SJSA1 (cell line): ENCODE results near the gene TMEM250. TPM values are rescaled to one million over a fixed set of nuclear protein-coding genes. Genes with fewer than 3 reads are reported as not detected.

Experiments used
- DNase-seq, 2 experiments: peaks; one replicate each; pipeline ENCODE4 v3.0.0-alpha.2; 2015 to 2020; ENCODE audit warnings: low spot score in 2 of 2, low read depth in 1 of 2
- H3K27ac ChIP-seq: fragments of 250-450 bp; sonication (Bioruptor Pico); 2 replicates; pipeline ENCODE4 v1.5.1; 2020; ENCODE audit warnings: mild to moderate bottlenecking, moderate library complexity
- H3K27me3 ChIP-seq: fragments of 250-450 bp; sonication (Bioruptor Pico); replicated peaks from 2 replicates; pipeline ENCODE4 v1.5.1; 2020; ENCODE audit warnings: mild to moderate bottlenecking, moderate library complexity
- H3K36me3 ChIP-seq: fragments of 250-450 bp; sonication (Bioruptor Pico); 2 replicates; pipeline ENCODE4 v1.5.1; 2020; ENCODE audit warnings: mild to moderate bottlenecking
- H3K4me1 ChIP-seq: fragments of 250-450 bp; sonication (Bioruptor Pico); replicated peaks from 2 replicates; pipeline ENCODE4 v1.6.1; 2021; ENCODE audit warnings: mild to moderate bottlenecking
- H3K4me3 ChIP-seq: fragments of 250-450 bp; sonication (Bioruptor Pico); 2 replicates; pipeline ENCODE4 v1.5.1; 2020; ENCODE audit warnings: mild to moderate bottlenecking
- H3K9me3 ChIP-seq: fragments of 250-450 bp; sonication (Bioruptor Pico); replicated peaks from 2 replicates; pipeline ENCODE4 v1.5.1; 2020; ENCODE audit warnings: mild to moderate bottlenecking
- total RNA-seq: library from RNA; depleted of rRNA; stranded (reverse); fragments of >200 nt; shearing (Covaris generic); gene quantifications from 2 replicates; pipeline ENCODE4 v1.2.3, GENCODE V29; 2014

TMEM250 gene
- total RNA-seq, 1 experiment from 2014 or later, result 27.8 TPM

GRCh38 chr9:136086951-136087740 is 31.5 kb downstream of the TMEM250 start:
- Histone ChIP-seq H3K9me3 (no peaks in the 10 kb centered on the region), H3K4me3 (no peak overlapping the region), H3K27me3 (no peaks in the 10 kb centered on the region), H3K36me3 (peaks cover 4% of the 10 kb centered on the region; the same call in 1 of the 2 replicates), H3K27ac (no peak overlapping the region), H3K4me1 (peaks cover 18% of the 10 kb centered on the region)
- DNase-seq, result no peak

GRCh38 chr9:136086213-136086881 is 32.3 kb downstream of the TMEM250 start:
- peaks cover 15% of the 10 kb centered on the region for H3K4me1 ChIP-seq
- no peaks in the 10 kb centered on the region for H3K9me3 ChIP-seq
- DNase-seq, result no peak
- 0 out of 2 replicates have a peak, but pooled peaks cover 1% of the 10 kb centered on the region for H3K36me3 ChIP-seq
- H3K27me3 ChIP-seq, result no peaks in the 10 kb centered on the region
- no peak overlapping the region for H3K27ac ChIP-seq
- no peak overlapping the region for H3K4me3 ChIP-seq

DNA sequence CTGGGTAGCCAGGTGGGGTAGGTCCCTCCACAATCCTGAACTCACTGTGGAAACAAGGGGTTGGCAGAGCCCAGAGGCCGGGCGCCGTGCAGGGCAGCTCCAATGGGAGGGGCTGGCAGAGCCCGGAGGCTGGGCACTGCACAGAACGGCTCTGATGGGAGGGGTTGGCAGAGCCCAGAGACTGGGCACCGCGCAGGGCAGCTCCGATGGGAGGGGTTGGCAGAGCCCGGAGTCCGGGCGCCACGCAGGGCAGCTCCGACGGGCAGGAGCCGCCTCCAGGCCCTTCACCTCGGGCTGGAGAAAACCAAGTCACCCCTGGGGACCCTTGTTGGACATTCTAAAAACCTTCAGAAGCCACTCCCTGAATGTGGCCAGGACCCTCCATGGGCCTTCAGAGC is 32.9 kb downstream of the TMEM250 start:
- DNase-seq, result no peak
- Histone ChIP-seq H3K4me1 (peaks cover 10% of the 10 kb centered on the region), H3K9me3 (no peaks in the 10 kb centered on the region), H3K27ac (no peak overlapping the region), H3K27me3 (no peaks in the 10 kb centered on the region), H3K4me3 (no peak overlapping the region), H3K36me3 (no peaks in the 10 kb centered on the region)

DNA sequence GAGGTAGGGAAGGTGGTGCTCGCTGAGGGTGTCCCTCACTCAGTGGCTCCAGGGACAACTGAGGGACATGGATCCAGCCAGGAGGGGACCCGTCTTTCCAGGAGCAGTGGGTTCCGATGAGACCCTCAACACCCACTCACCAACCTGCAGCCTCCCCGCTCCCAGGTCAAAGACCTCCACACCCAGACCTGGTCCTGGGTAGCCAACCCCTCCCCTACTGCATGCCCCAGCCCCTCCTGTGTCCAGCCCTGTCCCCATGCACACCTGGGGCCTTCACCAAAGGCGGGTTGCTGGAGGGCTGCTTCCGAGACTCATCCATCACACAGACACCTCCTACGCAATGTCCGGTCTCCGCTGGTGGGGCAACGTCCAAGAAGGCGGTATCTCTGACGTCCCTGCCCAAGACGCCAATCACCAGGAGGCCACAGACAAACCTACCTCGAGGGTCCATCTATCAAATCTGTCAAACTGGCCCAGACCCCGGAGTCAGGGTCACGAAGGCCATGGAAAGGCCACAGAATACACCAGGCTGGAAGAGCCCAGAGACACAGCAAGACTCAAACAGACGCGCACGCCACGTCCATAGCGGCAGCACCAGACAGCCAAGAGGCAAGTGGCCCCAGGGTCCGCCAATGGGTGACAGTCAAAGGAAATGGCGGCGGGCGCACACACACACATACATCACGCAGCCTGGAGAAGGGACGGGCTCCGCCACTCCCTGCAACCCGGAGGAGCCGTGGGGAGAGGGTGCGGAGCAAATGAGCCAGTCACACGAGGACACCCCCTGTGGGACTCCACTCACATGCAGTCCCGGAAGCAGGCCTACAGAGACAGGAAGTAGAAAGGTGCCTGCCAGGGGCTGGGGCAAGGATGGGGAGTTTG is 34.4 kb downstream of the TMEM250 start:
- Histone ChIP-seq H3K4me3 (no peak overlapping the region), H3K27me3 (no peaks in the 10 kb centered on the region), H3K27ac (no peak overlapping the region), H3K36me3 (no peaks in the 10 kb centered on the region), H3K9me3 (no peaks in the 10 kb centered on the region), H3K4me1 (no peaks in the 10 kb centered on the region)
- no peak for DNase-seq

- Histone ChIP-seq H3K27me3 (no peaks in the 10 kb centered on the region), H3K27ac (no peak overlapping the region), H3K9me3 (no peaks in the 10 kb centered on the region), H3K4me1 (no peaks in the 10 kb centered on the region), H3K36me3 (no peaks in the 10 kb centered on the region), H3K4me3 (no peak overlapping the region)
- DNase-seq, result no peak
Observed at GRCh38 chr9:136083558-136084062, 35.1 kb downstream of the TMEM250 start.

DNA sequence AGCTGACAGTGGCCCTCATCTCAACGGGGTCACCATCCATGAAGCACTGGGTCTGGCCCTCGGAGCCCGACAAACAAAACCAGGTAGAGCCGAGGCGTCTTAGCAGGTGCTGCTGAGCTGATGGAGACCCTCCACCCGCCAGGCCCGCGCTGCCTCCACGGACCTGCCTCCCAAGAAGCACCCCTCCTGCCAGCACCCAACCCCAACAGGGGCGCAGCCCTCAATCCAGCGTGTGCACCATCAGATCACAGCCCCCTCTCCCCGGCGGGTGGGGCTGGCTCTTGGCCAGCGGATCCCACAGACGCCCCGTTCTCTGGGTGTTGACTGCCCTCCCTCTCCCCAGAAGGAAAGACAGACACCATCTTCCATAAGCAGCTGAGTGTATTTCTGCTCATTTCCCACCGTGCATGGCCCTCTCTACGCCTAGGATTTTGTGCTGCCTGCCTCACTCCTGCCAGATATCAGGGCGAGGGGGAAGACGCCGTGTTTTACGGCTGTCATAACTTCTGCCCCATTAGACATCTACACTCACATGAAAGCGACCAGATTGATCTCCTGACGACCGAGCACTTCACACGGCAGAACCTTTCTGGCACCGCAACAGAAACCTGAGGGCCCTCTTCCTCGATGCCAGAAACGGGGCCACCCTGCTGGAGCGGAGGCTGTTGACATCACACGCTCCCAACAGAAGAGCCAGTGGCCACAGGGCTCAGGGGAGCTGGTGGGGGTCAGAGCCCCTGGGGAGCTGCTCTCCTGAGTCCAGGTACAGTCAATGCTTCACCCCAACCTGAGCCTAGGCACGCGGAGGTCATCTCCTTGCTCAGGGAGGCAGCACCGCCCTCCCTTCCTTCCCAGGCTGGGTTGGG is 35.9 kb downstream of the TMEM250 start:
- Histone ChIP-seq H3K36me3 (no peaks in the 10 kb centered on the region), H3K4me1 (no peaks in the 10 kb centered on the region), H3K27ac (no peak overlapping the region), H3K4me3 (no peak overlapping the region), H3K27me3 (no peaks in the 10 kb centered on the region), H3K9me3 (no peaks in the 10 kb centered on the region)
- DNase-seq, result no peak

DNA sequence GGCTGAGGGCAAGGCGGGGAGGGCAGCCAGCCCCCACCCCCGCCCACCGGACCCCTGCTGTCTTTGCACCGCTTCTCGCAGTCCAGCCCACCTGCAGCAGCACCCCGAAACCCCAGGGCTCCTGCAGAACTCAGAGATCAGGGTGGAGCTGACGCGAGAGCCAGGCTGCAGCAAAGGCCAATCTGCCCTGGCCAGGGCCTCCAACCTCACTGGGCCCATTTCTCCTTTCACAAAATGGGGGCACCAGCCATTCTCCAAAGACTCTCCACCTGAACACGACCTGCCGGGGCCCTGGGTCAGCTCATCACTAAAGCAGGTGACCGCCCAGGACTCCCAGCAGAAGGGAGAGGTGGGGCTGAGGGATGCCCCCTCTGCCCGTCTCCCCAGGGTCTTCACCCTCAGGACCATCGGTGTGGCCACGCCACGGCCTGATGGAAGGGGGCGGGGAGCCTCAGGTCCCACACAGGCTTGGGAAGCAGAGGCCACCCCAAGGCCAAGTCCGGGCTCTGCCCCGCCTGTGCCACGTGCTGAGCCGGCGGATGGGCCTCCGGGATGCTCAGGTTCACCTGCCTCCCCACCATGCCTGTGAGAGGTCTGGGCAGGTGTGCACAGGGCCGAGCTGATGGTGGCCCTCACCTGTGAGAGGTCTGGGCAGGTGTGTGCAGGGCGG is 36.7 kb downstream of the TMEM250 start:
- no peaks in the 10 kb centered on the region for H3K9me3 ChIP-seq
- no peak overlapping the region for H3K27ac ChIP-seq
- DNase-seq, result no peak
- H3K4me3 ChIP-seq, result no peak overlapping the region
- no peaks in the 10 kb centered on the region for H3K4me1 ChIP-seq
- no peaks in the 10 kb centered on the region for H3K27me3 ChIP-seq
- no peaks in the 10 kb centered on the region for H3K36me3 ChIP-seq

DNA sequence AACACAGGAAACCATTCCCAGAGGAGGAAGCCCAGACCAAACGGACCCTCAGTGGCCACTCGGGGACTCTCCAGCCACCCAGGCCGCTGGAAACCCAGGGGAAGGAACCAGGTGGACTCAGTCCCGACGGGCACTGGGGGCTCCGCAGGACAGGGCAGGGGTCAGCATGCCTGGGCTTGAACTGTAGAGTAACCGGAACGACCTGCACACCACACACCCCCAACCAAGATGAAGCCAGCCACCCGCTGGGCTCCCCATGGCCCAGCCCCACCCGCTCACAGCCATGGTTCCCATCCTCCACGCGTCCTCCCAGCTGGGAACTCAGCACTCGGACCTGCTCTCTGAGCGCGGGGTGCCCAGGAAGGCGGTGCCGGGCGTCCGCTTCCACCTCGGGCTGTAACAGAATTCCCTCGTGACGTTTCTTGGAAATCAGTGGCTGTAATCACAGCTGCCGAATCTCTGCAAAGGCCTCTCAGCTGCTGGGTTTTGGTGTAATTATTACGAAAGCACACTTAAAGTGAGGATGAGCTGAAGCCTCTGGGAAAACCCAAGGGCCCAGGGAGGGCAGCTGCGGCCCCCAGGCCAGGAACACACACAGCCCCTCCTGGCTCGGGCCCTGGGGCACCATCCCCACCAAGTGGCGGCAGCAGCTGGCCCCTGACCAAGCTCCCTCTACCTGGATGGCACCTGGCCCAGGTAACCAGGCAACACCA is 37.4 kb downstream of the TMEM250 start:
- Histone ChIP-seq H3K4me3 (no peak overlapping the region), H3K4me1 (no peaks in the 10 kb centered on the region), H3K36me3 (no peaks in the 10 kb centered on the region), H3K9me3 (no peaks in the 10 kb centered on the region), H3K27ac (no peak overlapping the region), H3K27me3 (no peaks in the 10 kb centered on the region)
- DNase-seq, result no peak

DNA sequence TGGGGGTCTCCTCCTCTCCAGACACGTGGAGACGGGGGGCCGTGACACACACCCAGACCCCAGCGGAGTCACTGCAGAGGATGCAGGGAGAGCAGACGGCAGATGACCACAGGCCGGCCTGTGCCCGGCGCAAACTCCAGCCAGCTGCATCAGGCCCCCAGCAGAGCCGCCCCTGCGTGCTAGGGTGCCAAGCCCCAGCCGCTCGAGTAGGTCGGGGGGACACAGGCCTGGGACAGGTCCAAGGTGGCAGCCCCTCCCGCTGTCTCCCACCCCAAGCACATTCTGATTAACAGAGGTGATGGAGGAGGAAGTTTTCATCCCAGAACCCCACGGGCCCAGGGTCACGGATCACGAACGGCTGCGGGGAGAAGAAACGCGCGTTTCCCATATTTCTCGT is 38.0 kb downstream of the TMEM250 start:
- Histone ChIP-seq H3K27ac (no peak overlapping the region), H3K36me3 (no peaks in the 10 kb centered on the region), H3K27me3 (no peaks in the 10 kb centered on the region), H3K4me1 (no peaks in the 10 kb centered on the region), H3K4me3 (no peak overlapping the region), H3K9me3 (no peaks in the 10 kb centered on the region)
- no peak for DNase-seq

DNA sequence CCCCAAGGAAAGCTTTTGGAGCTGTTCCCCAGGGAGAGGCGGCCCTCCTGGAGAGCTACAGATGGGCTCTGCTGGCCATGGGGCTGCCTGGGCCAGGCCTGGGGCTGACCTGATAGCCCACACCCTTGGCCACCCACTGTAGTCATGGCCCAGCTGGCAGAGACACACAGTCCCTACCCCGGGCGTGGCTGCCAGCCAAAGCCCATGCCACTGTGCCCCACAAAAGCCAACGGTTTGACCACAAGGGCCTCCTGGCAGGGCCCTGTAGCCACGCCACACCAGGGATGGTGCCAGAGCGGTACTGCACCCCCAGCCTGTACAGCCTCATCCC is 38.8 kb downstream of the TMEM250 start:
- Histone ChIP-seq H3K4me3 (no peak overlapping the region), H3K27ac (no peak overlapping the region), H3K4me1 (no peaks in the 10 kb centered on the region), H3K27me3 (no peaks in the 10 kb centered on the region), H3K36me3 (peaks cover under 1% of the 10 kb centered on the region; the same call in 1 of the 2 replicates), H3K9me3 (no peaks in the 10 kb centered on the region)
- no peak for DNase-seq

- Histone ChIP-seq H3K27ac (no peak overlapping the region), H3K4me3 (no peak overlapping the region), H3K9me3 (no peaks in the 10 kb centered on the region), H3K4me1 (no peaks in the 10 kb centered on the region), H3K27me3 (no peaks in the 10 kb centered on the region), H3K36me3 (peaks cover 5% of the 10 kb centered on the region; the same call in 1 of the 2 replicates)
- no peak for DNase-seq
Observed at GRCh38 chr9:136079211-136079915, 39.3 kb downstream of the TMEM250 start.
